Natural killer cell (primary cell): ENCODE results near the gene SAFB2. TPM values are rescaled to one million over a fixed set of nuclear protein-coding genes. Genes with fewer than 3 reads are reported as not detected.

Experiments used
- ATAC-seq, 3 donors: fragments of 150-1000 bp in 2 of 3; fragments of 200-7000 bp in 1 of 3; cut with Tn5 transposase; 1 replicate in 1 of 3; 2 replicates in 2 of 3; pipeline ENCODE4 v1.10.0; 2021; ENCODE audit warnings: mild to moderate bottlenecking in 2 of 3, moderate library complexity in 2 of 3
- DNase-seq, 2 donors: peaks; one replicate each; pipeline versions ENCODE4 v3.0.0 to v3.0.0-alpha.2; 2013 to 2021; ENCODE audit warnings: mixed read lengths in 1 of 2
- H3K27ac ChIP-seq: one replicate; pipeline ENCODE4 v1.5.1; 2013; ENCODE audit warnings: mild to moderate bottlenecking, low read length
- H3K27me3 ChIP-seq: one replicate; pipeline ENCODE4 v1.6.1; 2013; ENCODE audit warnings: low read length; ENCODE audit not compliant: control insufficient read depth, insufficient read depth
- H3K36me3 ChIP-seq: one replicate; pipeline ENCODE4 v1.6.1; 2013; ENCODE audit warnings: low read length; ENCODE audit not compliant: control insufficient read depth, insufficient read depth
- H3K4me1 ChIP-seq: one replicate; pipeline ENCODE4 v1.6.1; 2013; ENCODE audit warnings: low read length; ENCODE audit not compliant: control insufficient read depth, insufficient read depth
- H3K4me3 ChIP-seq: one replicate; pipeline ENCODE4 v1.5.1; 2013; ENCODE audit warnings: low read length
- H3K9me3 ChIP-seq: one replicate; pipeline ENCODE4 v1.6.1; 2013; ENCODE audit warnings: low read length; ENCODE audit not compliant: control insufficient read depth, insufficient read depth
- H3K27ac Mint-ChIP-seq, 2 donors: one replicate each; pipeline ENCODE4 v1.8.0; 2022; ENCODE audit warnings: mild to moderate bottlenecking in 2 of 2, mixed read lengths in 2 of 2, moderate library complexity in 1 of 2
- H3K27me3 Mint-ChIP-seq, 2 donors: one replicate each; pipeline ENCODE4 v1.8.0; 2022; ENCODE audit warnings: low read depth in 2 of 2, mixed read lengths in 2 of 2
- H3K36me3 Mint-ChIP-seq: one replicate; pipeline ENCODE4 v1.8.0; 2022; ENCODE audit warnings: mixed read lengths
- H3K4me1 Mint-ChIP-seq, 2 donors: one replicate each; pipeline ENCODE4 v1.8.0; 2022; ENCODE audit warnings: mixed read lengths in 2 of 2
- H3K4me3 Mint-ChIP-seq: one replicate; pipeline ENCODE4 v1.8.0; 2022; ENCODE audit warnings: mild to moderate bottlenecking, moderate library complexity, mixed read lengths
- H3K9me3 Mint-ChIP-seq, 2 donors: one replicate each; pipeline ENCODE4 v1.8.0; 2022; ENCODE audit warnings: mixed read lengths in 2 of 2
- CTCF ChIP-seq: fragments of 200-600 bp; IDR thresholded peaks from one replicate; pipeline ENCODE4 v1.8.0; 2022; ENCODE audit warnings: antibody characterized with exemption
- WGBS: methylation state at CpG from one replicate; pipeline ENCODE4 v1.1.7; 2013; ENCODE audit warnings: missing lambda C conversion rate; ENCODE audit not compliant: insufficient coverage; 5-methylcytosine and 5-hydroxymethylcytosine counted together
- intact Hi-C: fragments of 100-400 bp; cut with micrococcal nuclease; formaldehyde crosslinking; loops from one replicate; pipeline ENCODE4 v1.14.2; 2022
- total RNA-seq, 4 donors: library from RNA; stranded (reverse); fragments of 120-200 nt in 1 of 4; gene quantifications; one replicate each; pipeline versions ENCODE4 v1.2.3 to v1.2.4, GENCODE V29; 2013 to 2022

SAFB2 gene
- total RNA-seq, 3 donors from 2014 or later (not counting 1 experiment from before 2014, with no cell fraction given), result 232 to 264 (median 258) TPM

GRCh38 chr19:5575590-5575989 is 47.0 kb downstream of the SAFB2 start:
- no peak overlapping the region for H3K4me3 ChIP-seq
- H3K27me3 ChIP-seq, result no peaks in the 10 kb centered on the region
- intact Hi-C loops, result loop anchor here (5.0 kb wide), 1 partner anchor 528 kb away; no protein-coding TSS in a partner anchor
- TF ChIP-seq CTCF, result no peak
- H3K4me1 ChIP-seq, result peaks cover 4% of the 10 kb centered on the region
- H3K9me3 ChIP-seq, result no peaks in the 10 kb centered on the region
- H3K27ac Mint-ChIP-seq, result no peak overlapping the region
- ATAC-seq (no peak), DNase-seq (no peak)
- H3K9me3 Mint-ChIP-seq, result no peaks in the 10 kb centered on the region
- H3K27me3 Mint-ChIP-seq, result no peaks in the 10 kb centered on the region
- H3K27ac ChIP-seq, result no peak overlapping the region
- H3K4me1 Mint-ChIP-seq, result peaks cover 6 to 11% of the 10 kb centered on the region in 2 donors
- H3K4me3 Mint-ChIP-seq, result no peak overlapping the region
- no peaks in the 10 kb centered on the region for H3K36me3 Mint-ChIP-seq
- H3K36me3 ChIP-seq, result no peaks in the 10 kb centered on the region
- 85% methylated on average over 4 of the region's 6 CpGs for WGBS

GRCh38 chr19:5572556-5573286 is 49.9 kb downstream of the SAFB2 start:
- no peak for TF ChIP-seq CTCF
- no peak for ATAC-seq
- H3K27ac Mint-ChIP-seq, result no peak overlapping the region
- WGBS, result 94% methylated on average over 13 of the region's 14 CpGs
- peaks cover 0 to 3% of the 10 kb centered on the region in 2 donors for H3K27me3 Mint-ChIP-seq
- Histone ChIP-seq H3K27me3 (peaks cover 4% of the 10 kb centered on the region), H3K4me3 (no peak overlapping the region), H3K27ac (no peak overlapping the region), H3K9me3 (no peaks in the 10 kb centered on the region), H3K36me3 (no peaks in the 10 kb centered on the region), H3K4me1 (no peaks in the 10 kb centered on the region)
- no peaks in the 10 kb centered on the region for H3K36me3 Mint-ChIP-seq
- H3K9me3 Mint-ChIP-seq, result no peaks in the 10 kb centered on the region
- no peak overlapping the region for H3K4me3 Mint-ChIP-seq
- H3K4me1 Mint-ChIP-seq, result peaks cover 0 to 2% of the 10 kb centered on the region in 2 donors
- intact Hi-C loops, result no loop called here
- DNase-seq, result no peak

DNA sequence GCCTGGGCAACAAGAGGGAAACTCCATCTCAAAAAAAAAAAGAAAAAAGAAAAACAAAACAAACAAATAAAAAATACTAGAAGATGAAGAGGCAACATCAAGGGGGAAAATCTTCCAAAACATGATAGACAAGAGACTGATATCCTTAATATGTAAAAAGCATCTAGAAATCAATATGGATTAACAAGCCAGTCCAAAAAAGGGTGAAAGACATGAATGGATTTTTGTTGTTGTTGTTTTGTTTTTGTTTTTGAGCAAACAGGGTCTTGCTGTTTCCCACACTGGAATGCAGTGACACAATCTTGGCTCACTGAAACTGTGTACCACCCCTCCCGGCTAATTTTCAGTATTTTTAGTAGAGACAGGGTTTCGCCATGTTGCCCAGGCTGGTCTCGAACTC is 50.8 kb downstream of the SAFB2 start:
- 94% methylated on average over 3 of the region's 3 CpGs for WGBS
- Mint-ChIP-seq H3K4me1 (no peaks in the 10 kb centered on the region), H3K27ac (no peak overlapping the region), H3K36me3 (no peaks in the 10 kb centered on the region), H3K9me3 (no peaks in the 10 kb centered on the region), H3K27me3 (peaks cover 0 to 3% of the 10 kb centered on the region in 2 donors), H3K4me3 (no peak overlapping the region)
- no peak for DNase-seq
- no peaks in the 10 kb centered on the region for H3K4me1 ChIP-seq
- no peak for TF ChIP-seq CTCF
- intact Hi-C loops, result no loop called here
- H3K36me3 ChIP-seq, result no peaks in the 10 kb centered on the region
- no peak overlapping the region for H3K4me3 ChIP-seq
- no peaks in the 10 kb centered on the region for H3K9me3 ChIP-seq
- ATAC-seq, result no peak
- peaks cover 9% of the 10 kb centered on the region for H3K27me3 ChIP-seq
- no peak overlapping the region for H3K27ac ChIP-seq

- ATAC-seq (no peak), DNase-seq (no peak)
- no peaks in the 10 kb centered on the region for H3K9me3 ChIP-seq
- Mint-ChIP-seq H3K27ac (no peak overlapping the region), H3K9me3 (no peaks in the 10 kb centered on the region), H3K27me3 (peaks cover 0 to 10% of the 10 kb centered on the region in 2 donors), H3K36me3 (no peaks in the 10 kb centered on the region), H3K4me1 (no peaks in the 10 kb centered on the region), H3K4me3 (no peak overlapping the region)
- no peak overlapping the region for H3K27ac ChIP-seq
- no peaks in the 10 kb centered on the region for H3K36me3 ChIP-seq
- H3K4me3 ChIP-seq, result no peak overlapping the region
- no peaks in the 10 kb centered on the region for H3K4me1 ChIP-seq
- no peak for TF ChIP-seq CTCF
- peaks cover 15% of the 10 kb centered on the region for H3K27me3 ChIP-seq
- intact Hi-C loops, result no loop called here
- WGBS, result 25% methylated on average over 40 of the region's 40 CpGs
These were observed 54.6 kb downstream of the SAFB2 start for GRCh38 chr19:5567970-5568407.
